OCI-LY7 (cell line): Measurements from ENCODE around the gene YIPF4.

Source experiments
- CTCF ChIP-seq: fragments of 200-600 bp; sonication (generic); conservative IDR thresholded peaks from 2 replicates; pipeline ENCODE4 v1.5.1; 2014; ENCODE audit warnings: mild to moderate bottlenecking, antibody characterized with exemption, low read length, moderate library complexity, mixed read lengths
- EZH2phosphoT487 ChIP-seq: fragments of 200-600 bp; sonication (generic); IDR thresholded peaks from 2 replicates; pipeline ENCODE4 v1.6.1; 2018; ENCODE audit warnings: low read depth, borderline replicate concordance, mild to moderate bottlenecking, mixed run types, antibody characterized with exemption, low read length, moderate library complexity, mixed read lengths

- TF ChIP-seq CTCF: 0 out of 2 replicates have a peak, but pooled peaks have one; percentile 22
- no peak for TF ChIP-seq EZH2phosphoT487
Observed at GRCh38 chr2:32228181-32228580, 49.5 kb upstream of the YIPF4 start.
